H1 (cell line): ENCODE measurements around the gene MIDN. TPM values are rescaled to one million over a fixed set of nuclear protein-coding genes. Genes with fewer than 3 reads are reported as not detected.

ENCODE experiments used
- GABPA ChIP-seq: IDR thresholded peaks from 2 replicates; pipeline ENCODE4 v1.6.1; 2011; ENCODE audit warnings: mild to moderate bottlenecking, low read length, moderate library complexity, borderline replicate concordance; ENCODE audit not compliant: insufficient read depth
- RBBP5 ChIP-seq: IDR thresholded peaks from 2 replicates; pipeline ENCODE4 v1.7.1; 2012; ENCODE audit warnings: low read depth, mild to moderate bottlenecking, inconsistent platforms, low read length, moderate library complexity, borderline replicate concordance
- SIX5 ChIP-seq: IDR thresholded peaks from 2 replicates; pipeline ENCODE4 v1.6.1; 2011; ENCODE audit warnings: mild to moderate bottlenecking, low read depth, low read length
- SP1 ChIP-seq: IDR thresholded peaks from 2 replicates; pipeline ENCODE4 v1.6.1; 2011; ENCODE audit warnings: low read depth, low read length
- polyA plus RNA-seq, 7 experiments: library from polyadenylated mRNA; depleted of rRNA in 3 of 7; stranded (reverse) in 5 of 7; unstranded in 2 of 7; fragments of >200 nt in 5 of 7; fragments of 200-250 nt in 2 of 7; gene quantifications; 1 replicate in 5 of 7; 2 replicates in 1 of 7; 4 replicates in 1 of 7; pipeline versions ENCODE4 v1.2.1 to v1.2.3, GENCODE V29; 2011 to 2013; ENCODE audit warnings: missing spikeins in 2 of 7, mixed read lengths in 2 of 7
- total RNA-seq: library from RNA; stranded (reverse); fragmentation: NEBNext Ultra II Directional; extraction: Animal tissue kit (Norgen Biotek cat#: 25700); gene quantifications from 2 replicates; pipeline ENCODE4 v1.2.1, GENCODE V29; 2021
- TF ChIP-seq, protein P1 (sequence below), 3 experiments: IDR thresholded peaks; 1 replicate in 2 of 3; 2 replicates in 1 of 3; pipeline versions ENCODE4 v1.5.1 to v1.6.1; 2011; ENCODE audit warnings: low read length in 3 of 3, mild to moderate bottlenecking in 3 of 3, inconsistent platforms in 2 of 3, low read depth in 1 of 3, moderate library complexity in 1 of 3; ENCODE audit not compliant: insufficient read depth in 1 of 3; ENCODE audit errors: control extremely low read depth in 1 of 3
- TF ChIP-seq, protein P2 (sequence below): fragments of 300-600 bp; sonication (generic); IDR thresholded peaks from 2 replicates; pipeline ENCODE4 v1.7.1; 2012; ENCODE audit warnings: low read length, moderate library complexity, mild to moderate bottlenecking, inconsistent platforms; ENCODE audit not compliant: insufficient replicate concordance

The MIDN gene
- total and polyA plus RNA-seq, 2 of the 8 experiments (the other 6 are each of a cell fraction or from before 2014, with no cell fraction given), result 39.8 to 159 TPM

DNA sequence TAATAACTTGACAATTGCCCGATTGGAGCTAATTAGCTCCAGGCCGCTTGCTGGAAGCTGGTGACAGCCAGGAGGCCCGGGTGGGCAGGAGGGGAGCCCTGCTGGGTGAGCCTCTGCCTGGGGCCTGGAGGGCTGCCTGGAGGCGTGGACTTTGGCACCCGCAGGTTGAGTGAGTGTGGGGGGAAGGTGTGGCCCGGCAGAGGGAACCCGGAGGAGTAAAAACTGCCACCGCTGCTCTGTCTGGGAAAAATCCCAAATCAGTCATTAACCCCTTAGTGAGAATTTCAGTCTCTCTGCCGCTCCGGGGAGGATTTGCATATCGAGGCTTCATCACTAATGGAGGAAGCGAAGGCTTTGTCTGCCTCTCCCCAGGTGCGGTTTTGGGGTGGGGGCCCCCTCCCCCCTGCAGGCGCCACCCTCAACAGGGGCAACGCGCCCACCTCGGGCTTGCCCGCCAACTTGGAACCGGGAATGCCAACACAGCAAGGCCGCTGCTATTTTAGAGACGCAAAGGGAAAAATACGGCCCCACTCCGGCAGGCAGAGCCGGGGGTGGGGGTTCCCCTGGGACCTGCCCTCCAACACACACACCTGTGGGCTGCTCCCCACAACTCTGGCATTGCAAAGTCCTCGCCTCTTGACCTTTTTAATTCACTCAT lies 43.5 kb downstream of the MIDN start (continued):
- TF ChIP-seq RBBP5 (no peak), SP1 (no peak), SIX5 (no peak), GABPA (no peak)
- TF ChIP-seq, protein P1, sequence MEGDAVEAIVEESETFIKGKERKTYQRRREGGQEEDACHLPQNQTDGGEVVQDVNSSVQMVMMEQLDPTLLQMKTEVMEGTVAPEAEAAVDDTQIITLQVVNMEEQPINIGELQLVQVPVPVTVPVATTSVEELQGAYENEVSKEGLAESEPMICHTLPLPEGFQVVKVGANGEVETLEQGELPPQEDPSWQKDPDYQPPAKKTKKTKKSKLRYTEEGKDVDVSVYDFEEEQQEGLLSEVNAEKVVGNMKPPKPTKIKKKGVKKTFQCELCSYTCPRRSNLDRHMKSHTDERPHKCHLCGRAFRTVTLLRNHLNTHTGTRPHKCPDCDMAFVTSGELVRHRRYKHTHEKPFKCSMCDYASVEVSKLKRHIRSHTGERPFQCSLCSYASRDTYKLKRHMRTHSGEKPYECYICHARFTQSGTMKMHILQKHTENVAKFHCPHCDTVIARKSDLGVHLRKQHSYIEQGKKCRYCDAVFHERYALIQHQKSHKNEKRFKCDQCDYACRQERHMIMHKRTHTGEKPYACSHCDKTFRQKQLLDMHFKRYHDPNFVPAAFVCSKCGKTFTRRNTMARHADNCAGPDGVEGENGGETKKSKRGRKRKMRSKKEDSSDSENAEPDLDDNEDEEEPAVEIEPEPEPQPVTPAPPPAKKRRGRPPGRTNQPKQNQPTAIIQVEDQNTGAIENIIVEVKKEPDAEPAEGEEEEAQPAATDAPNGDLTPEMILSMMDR (IDR thresholded peaks at IDR 0.05; ENCODE audit: control extremely low read depth in 1 of 3, insufficient read depth in 1 of 3, low read depth in 1 of 3, low read length in 3 of 3), result no peak
- TF ChIP-seq, protein P2, sequence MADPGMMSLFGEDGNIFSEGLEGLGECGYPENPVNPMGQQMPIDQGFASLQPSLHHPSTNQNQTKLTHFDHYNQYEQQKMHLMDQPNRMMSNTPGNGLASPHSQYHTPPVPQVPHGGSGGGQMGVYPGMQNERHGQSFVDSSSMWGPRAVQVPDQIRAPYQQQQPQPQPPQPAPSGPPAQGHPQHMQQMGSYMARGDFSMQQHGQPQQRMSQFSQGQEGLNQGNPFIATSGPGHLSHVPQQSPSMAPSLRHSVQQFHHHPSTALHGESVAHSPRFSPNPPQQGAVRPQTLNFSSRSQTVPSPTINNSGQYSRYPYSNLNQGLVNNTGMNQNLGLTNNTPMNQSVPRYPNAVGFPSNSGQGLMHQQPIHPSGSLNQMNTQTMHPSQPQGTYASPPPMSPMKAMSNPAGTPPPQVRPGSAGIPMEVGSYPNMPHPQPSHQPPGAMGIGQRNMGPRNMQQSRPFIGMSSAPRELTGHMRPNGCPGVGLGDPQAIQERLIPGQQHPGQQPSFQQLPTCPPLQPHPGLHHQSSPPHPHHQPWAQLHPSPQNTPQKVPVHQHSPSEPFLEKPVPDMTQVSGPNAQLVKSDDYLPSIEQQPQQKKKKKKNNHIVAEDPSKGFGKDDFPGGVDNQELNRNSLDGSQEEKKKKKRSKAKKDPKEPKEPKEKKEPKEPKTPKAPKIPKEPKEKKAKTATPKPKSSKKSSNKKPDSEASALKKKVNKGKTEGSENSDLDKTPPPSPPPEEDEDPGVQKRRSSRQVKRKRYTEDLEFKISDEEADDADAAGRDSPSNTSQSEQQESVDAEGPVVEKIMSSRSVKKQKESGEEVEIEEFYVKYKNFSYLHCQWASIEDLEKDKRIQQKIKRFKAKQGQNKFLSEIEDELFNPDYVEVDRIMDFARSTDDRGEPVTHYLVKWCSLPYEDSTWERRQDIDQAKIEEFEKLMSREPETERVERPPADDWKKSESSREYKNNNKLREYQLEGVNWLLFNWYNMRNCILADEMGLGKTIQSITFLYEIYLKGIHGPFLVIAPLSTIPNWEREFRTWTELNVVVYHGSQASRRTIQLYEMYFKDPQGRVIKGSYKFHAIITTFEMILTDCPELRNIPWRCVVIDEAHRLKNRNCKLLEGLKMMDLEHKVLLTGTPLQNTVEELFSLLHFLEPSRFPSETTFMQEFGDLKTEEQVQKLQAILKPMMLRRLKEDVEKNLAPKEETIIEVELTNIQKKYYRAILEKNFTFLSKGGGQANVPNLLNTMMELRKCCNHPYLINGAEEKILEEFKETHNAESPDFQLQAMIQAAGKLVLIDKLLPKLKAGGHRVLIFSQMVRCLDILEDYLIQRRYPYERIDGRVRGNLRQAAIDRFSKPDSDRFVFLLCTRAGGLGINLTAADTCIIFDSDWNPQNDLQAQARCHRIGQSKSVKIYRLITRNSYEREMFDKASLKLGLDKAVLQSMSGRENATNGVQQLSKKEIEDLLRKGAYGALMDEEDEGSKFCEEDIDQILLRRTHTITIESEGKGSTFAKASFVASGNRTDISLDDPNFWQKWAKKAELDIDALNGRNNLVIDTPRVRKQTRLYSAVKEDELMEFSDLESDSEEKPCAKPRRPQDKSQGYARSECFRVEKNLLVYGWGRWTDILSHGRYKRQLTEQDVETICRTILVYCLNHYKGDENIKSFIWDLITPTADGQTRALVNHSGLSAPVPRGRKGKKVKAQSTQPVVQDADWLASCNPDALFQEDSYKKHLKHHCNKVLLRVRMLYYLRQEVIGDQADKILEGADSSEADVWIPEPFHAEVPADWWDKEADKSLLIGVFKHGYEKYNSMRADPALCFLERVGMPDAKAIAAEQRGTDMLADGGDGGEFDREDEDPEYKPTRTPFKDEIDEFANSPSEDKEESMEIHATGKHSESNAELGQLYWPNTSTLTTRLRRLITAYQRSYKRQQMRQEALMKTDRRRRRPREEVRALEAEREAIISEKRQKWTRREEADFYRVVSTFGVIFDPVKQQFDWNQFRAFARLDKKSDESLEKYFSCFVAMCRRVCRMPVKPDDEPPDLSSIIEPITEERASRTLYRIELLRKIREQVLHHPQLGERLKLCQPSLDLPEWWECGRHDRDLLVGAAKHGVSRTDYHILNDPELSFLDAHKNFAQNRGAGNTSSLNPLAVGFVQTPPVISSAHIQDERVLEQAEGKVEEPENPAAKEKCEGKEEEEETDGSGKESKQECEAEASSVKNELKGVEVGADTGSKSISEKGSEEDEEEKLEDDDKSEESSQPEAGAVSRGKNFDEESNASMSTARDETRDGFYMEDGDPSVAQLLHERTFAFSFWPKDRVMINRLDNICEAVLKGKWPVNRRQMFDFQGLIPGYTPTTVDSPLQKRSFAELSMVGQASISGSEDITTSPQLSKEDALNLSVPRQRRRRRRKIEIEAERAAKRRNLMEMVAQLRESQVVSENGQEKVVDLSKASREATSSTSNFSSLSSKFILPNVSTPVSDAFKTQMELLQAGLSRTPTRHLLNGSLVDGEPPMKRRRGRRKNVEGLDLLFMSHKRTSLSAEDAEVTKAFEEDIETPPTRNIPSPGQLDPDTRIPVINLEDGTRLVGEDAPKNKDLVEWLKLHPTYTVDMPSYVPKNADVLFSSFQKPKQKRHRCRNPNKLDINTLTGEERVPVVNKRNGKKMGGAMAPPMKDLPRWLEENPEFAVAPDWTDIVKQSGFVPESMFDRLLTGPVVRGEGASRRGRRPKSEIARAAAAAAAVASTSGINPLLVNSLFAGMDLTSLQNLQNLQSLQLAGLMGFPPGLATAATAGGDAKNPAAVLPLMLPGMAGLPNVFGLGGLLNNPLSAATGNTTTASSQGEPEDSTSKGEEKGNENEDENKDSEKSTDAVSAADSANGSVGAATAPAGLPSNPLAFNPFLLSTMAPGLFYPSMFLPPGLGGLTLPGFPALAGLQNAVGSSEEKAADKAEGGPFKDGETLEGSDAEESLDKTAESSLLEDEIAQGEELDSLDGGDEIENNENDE, result no peak
